Liver (tissue), 9 donors: Measurements from ENCODE around the gene RAI14. TPM values are rescaled to one million over a fixed set of nuclear protein-coding genes. Genes with fewer than 3 reads are reported as not detected.

Experiments used
- DNase-seq: peaks from one replicate; pipeline ENCODE4 v3.0.0-alpha.2; 2017; ENCODE audit warnings: low spot score
- H3K27ac ChIP-seq, 2 donors: one replicate each; pipeline ENCODE4 v1.7.0; 2013; ENCODE audit warnings: inconsistent platforms in 2 of 2, low read length in 2 of 2, control low read depth in 1 of 2, low read depth in 1 of 2, mild to moderate bottlenecking in 1 of 2
- H3K27me3 ChIP-seq, 4 donors: one replicate each; pipeline versions ENCODE4 v1.6.1 to v1.7.0; 2013; ENCODE audit warnings: low read length in 3 of 4, inconsistent platforms in 1 of 4, mild to moderate bottlenecking in 1 of 4, moderate library complexity in 1 of 4; ENCODE audit not compliant: control insufficient read depth in 4 of 4, insufficient read depth in 4 of 4
- H3K36me3 ChIP-seq, 4 donors: one replicate each; pipeline versions ENCODE4 v1.6.1 to v1.7.0; 2013; ENCODE audit warnings: low read length in 3 of 4, mild to moderate bottlenecking in 3 of 4, low read depth in 1 of 4, moderate library complexity in 1 of 4; ENCODE audit not compliant: control insufficient read depth in 4 of 4, insufficient read depth in 3 of 4
- H3K4me1 ChIP-seq, 4 donors: one replicate each; pipeline versions ENCODE4 v1.6.1 to v1.7.0; 2013; ENCODE audit warnings: low read length in 3 of 4, mild to moderate bottlenecking in 3 of 4, moderate library complexity in 1 of 4; ENCODE audit not compliant: control insufficient read depth in 4 of 4, insufficient read depth in 4 of 4
- H3K4me3 ChIP-seq, 3 donors: one replicate each; pipeline versions ENCODE4 v1.6.1 to v1.7.0; 2013; ENCODE audit warnings: low read length in 3 of 3, control low read depth in 1 of 3, low read depth in 1 of 3, mild to moderate bottlenecking in 1 of 3
- H3K9ac ChIP-seq, 2 donors: one replicate each; pipeline ENCODE4 v1.7.0; 2013; ENCODE audit warnings: low read length in 2 of 2, mild to moderate bottlenecking in 2 of 2, moderate library complexity in 2 of 2, control low read depth in 1 of 2, low read depth in 1 of 2
- H3K9me3 ChIP-seq, 4 donors: one replicate each; pipeline versions ENCODE4 v1.6.1 to v1.7.0; 2013; ENCODE audit warnings: low read length in 3 of 4; ENCODE audit not compliant: control insufficient read depth in 4 of 4
- EGR1 ChIP-seq, 2 donors: IDR thresholded peaks; 2 replicates each; pipeline ENCODE4 v1.6.1; 2016 to 2018; ENCODE audit warnings: antibody characterized with exemption in 2 of 2, low read depth in 2 of 2
- FOXA1 ChIP-seq: IDR thresholded peaks from 2 replicates; pipeline ENCODE4 v1.6.1; 2016; ENCODE audit warnings: antibody characterized with exemption
- FOXA2 ChIP-seq: IDR thresholded peaks from 2 replicates; pipeline ENCODE4 v1.6.1; 2016; ENCODE audit warnings: antibody characterized with exemption
- GABPA ChIP-seq, 2 donors: IDR thresholded peaks in 1 of 2; conservative IDR thresholded peaks in 1 of 2; 2 replicates each; pipeline ENCODE4 v1.6.1; 2016; ENCODE audit warnings: antibody characterized with exemption in 2 of 2, mild to moderate bottlenecking in 1 of 2, moderate library complexity in 1 of 2
- HNF4A ChIP-seq, 2 donors: conservative IDR thresholded peaks; 2 replicates each; pipeline ENCODE4 v1.6.1; 2016; ENCODE audit warnings: antibody characterized with exemption in 2 of 2, mild to moderate bottlenecking in 2 of 2
- HNF4G ChIP-seq: IDR thresholded peaks from 2 replicates; pipeline ENCODE4 v1.6.1; 2016; ENCODE audit warnings: antibody characterized with exemption
- JUND ChIP-seq, 2 donors: IDR thresholded peaks; 2 replicates each; pipeline ENCODE4 v1.6.1; 2016; ENCODE audit warnings: antibody characterized with exemption in 2 of 2
- NR2F2 ChIP-seq: IDR thresholded peaks from 2 replicates; pipeline ENCODE4 v1.6.1; 2016; ENCODE audit warnings: antibody characterized with exemption
- RAD21 ChIP-seq, 2 donors: IDR thresholded peaks; 2 replicates each; pipeline ENCODE4 v1.6.1; 2016; ENCODE audit warnings: antibody characterized with exemption in 2 of 2, mild to moderate bottlenecking in 2 of 2
- RXRA ChIP-seq, 2 donors: IDR thresholded peaks; 2 replicates each; pipeline ENCODE4 v1.6.1; 2017 to 2018; ENCODE audit warnings: antibody characterized with exemption in 2 of 2, mild to moderate bottlenecking in 1 of 2
- SP1 ChIP-seq: IDR thresholded peaks from 2 replicates; pipeline ENCODE4 v1.6.1; 2018; ENCODE audit warnings: antibody characterized with exemption, mild to moderate bottlenecking
- TAF1 ChIP-seq: conservative IDR thresholded peaks from 2 replicates; pipeline ENCODE4 v1.6.1; 2016; ENCODE audit warnings: antibody characterized with exemption, mild to moderate bottlenecking
- YY1 ChIP-seq: IDR thresholded peaks from 2 replicates; pipeline ENCODE4 v1.6.1; 2016; ENCODE audit warnings: antibody characterized with exemption, mild to moderate bottlenecking
- WGBS: extraction: QIAGEN DNeasy Blood & Tissue Kit; methylation state at CpG from one replicate; pipeline ENCODE4 v1.1.7; 2013; 5-methylcytosine and 5-hydroxymethylcytosine counted together
- polyA plus RNA-seq, 2 donors: library from polyadenylated mRNA; stranded (reverse) in 1 of 2; unstranded in 1 of 2; fragments of 200-250 nt in 1 of 2; fragments of >200 nt in 1 of 2; fragmentation: Nextera tagmentation in 1 of 2; extraction: Ambion mirVana in 1 of 2; gene quantifications; one replicate each; pipeline versions ENCODE4 v1.2.1 to v1.2.3, GENCODE V29; 2013 to 2015
- total RNA-seq, 2 donors: library from RNA; depleted of rRNA; stranded (reverse); fragments of >200 nt; gene quantifications; one replicate each; pipeline ENCODE4 v1.2.3, GENCODE V29; 2014
- TF ChIP-seq, protein P1 (sequence below): fragments of 150-350 bp; IDR thresholded peaks from 2 replicates; pipeline ENCODE4 v1.5.1; 2017; ENCODE audit warnings: improper control_type of control experiment, low read depth, low read length; ENCODE audit not compliant: missing input control
- TF ChIP-seq, protein P2 (sequence below): IDR thresholded peaks from 2 replicates; pipeline ENCODE4 v1.6.1; 2016; ENCODE audit warnings: antibody characterized with exemption
- TF ChIP-seq, protein P3 (sequence below): IDR thresholded peaks from 2 replicates; pipeline ENCODE4 v1.6.1; 2016; ENCODE audit warnings: antibody characterized with exemption
- TF ChIP-seq, protein P4 (sequence below): IDR thresholded peaks from 2 replicates; pipeline ENCODE4 v1.6.1; 2016; ENCODE audit warnings: antibody characterized with exemption, mild to moderate bottlenecking
- TF ChIP-seq, protein P5 (sequence below): IDR thresholded peaks from 2 replicates; pipeline ENCODE4 v1.6.1; 2016; ENCODE audit warnings: antibody characterized with exemption
- donor health status: healthy.
- donor health status: healthy.
- donor health status: healthy.
- donor health status: healthy.
- donor health status: healthy.

RAI14 gene
- total and polyA plus RNA-seq, 4 donors = 7.8 to 21.4 (median 11.4) TPM

DNA sequence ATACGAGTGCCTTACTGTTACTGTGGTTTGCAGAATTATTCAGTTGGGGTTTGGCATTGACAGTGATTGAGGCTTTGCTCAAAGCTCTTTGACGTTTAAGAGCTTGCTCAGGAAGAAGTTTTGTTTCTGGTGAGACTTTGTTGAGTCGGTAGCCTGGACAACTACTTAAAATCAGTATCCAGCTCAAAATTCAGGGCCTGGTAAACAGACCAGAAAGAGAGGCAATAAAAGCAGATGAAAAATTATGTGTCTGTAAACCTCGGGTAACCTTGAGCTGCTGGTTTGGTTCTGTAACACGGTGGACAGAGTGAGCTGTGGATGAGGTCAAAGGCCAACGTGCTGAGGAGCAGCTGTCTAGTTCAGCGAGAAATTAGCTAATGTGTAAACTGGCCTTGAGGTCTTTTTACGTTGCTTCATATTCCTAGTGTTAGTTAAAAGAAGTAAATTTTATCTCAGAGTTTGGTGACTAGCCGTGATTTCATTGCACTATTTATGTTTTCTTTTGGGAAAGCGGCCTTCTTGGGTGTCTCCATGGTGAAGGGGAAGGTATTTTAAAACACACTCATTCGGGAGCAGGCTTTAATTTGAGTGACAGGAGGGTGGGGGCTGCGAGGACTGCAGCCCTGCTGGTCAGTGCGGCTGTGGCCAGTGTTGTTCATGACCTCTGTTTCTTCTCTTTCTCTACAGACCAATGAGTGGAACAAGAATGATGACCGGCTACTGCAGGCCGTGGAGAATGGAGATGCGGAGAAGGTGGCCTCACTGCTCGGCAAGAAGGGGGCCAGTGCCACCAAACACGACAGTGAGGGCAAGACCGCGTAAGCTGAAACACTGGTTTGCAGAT lies 100.9 kb downstream of the RAI14 start:
- Histone ChIP-seq H3K4me3 (peak overlapping the region; percentile 41 to 51 (median 51)), H3K9ac (peak overlapping the region in 1 of 2 donors; percentile 29), H3K27me3 (no peaks in the 10 kb centered on the region), H3K9me3 (no peaks in the 10 kb centered on the region), H3K27ac (peak overlapping the region; percentile 67 to 70), H3K36me3 (no peaks in the 10 kb centered on the region), H3K4me1 (peaks cover 8 to 41% (median 34%) of the 10 kb centered on the region in 4 donors)
- 30% methylated on average over 20 of the region's 20 CpGs for WGBS
- TF ChIP-seq, protein P1, sequence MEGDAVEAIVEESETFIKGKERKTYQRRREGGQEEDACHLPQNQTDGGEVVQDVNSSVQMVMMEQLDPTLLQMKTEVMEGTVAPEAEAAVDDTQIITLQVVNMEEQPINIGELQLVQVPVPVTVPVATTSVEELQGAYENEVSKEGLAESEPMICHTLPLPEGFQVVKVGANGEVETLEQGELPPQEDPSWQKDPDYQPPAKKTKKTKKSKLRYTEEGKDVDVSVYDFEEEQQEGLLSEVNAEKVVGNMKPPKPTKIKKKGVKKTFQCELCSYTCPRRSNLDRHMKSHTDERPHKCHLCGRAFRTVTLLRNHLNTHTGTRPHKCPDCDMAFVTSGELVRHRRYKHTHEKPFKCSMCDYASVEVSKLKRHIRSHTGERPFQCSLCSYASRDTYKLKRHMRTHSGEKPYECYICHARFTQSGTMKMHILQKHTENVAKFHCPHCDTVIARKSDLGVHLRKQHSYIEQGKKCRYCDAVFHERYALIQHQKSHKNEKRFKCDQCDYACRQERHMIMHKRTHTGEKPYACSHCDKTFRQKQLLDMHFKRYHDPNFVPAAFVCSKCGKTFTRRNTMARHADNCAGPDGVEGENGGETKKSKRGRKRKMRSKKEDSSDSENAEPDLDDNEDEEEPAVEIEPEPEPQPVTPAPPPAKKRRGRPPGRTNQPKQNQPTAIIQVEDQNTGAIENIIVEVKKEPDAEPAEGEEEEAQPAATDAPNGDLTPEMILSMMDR = peak; percentile 11
- TF ChIP-seq GABPA (IDR thresholded peaks at IDR 0.05 in 1 of 2, conservative IDR thresholded peaks at IDR 0.05 in 1 of 2) (peak in 1 of 2 donors; percentile 36), TAF1 (no peak), JUND (IDR thresholded peaks at IDR 0.05) (peak; percentile 76 to 88), HNF4G (peak; percentile 40), YY1 (peak; percentile 47), FOXA1 (peak; percentile 69), FOXA2 (peak; percentile 78), NR2F2 (peak; percentile 90), EGR1 (IDR thresholded peaks at IDR 0.05; ENCODE audit: low read depth in 2 of 2) (no peak), HNF4A (conservative IDR thresholded peaks at IDR 0.05) (peak; percentile 87 to 90), RAD21 (IDR thresholded peaks at IDR 0.05) (peak; percentile 55 to 64), RXRA (IDR thresholded peaks at IDR 0.05) (peak; percentile 99), SP1 (peak; percentile 85)
- TF ChIP-seq, protein P2, sequence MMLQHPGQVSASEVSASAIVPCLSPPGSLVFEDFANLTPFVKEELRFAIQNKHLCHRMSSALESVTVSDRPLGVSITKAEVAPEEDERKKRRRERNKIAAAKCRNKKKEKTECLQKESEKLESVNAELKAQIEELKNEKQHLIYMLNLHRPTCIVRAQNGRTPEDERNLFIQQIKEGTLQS = no peak
- TF ChIP-seq, protein P3, sequence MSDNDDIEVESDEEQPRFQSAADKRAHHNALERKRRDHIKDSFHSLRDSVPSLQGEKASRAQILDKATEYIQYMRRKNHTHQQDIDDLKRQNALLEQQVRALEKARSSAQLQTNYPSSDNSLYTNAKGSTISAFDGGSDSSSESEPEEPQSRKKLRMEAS = peak; percentile 80
- TF ChIP-seq, protein P4, sequence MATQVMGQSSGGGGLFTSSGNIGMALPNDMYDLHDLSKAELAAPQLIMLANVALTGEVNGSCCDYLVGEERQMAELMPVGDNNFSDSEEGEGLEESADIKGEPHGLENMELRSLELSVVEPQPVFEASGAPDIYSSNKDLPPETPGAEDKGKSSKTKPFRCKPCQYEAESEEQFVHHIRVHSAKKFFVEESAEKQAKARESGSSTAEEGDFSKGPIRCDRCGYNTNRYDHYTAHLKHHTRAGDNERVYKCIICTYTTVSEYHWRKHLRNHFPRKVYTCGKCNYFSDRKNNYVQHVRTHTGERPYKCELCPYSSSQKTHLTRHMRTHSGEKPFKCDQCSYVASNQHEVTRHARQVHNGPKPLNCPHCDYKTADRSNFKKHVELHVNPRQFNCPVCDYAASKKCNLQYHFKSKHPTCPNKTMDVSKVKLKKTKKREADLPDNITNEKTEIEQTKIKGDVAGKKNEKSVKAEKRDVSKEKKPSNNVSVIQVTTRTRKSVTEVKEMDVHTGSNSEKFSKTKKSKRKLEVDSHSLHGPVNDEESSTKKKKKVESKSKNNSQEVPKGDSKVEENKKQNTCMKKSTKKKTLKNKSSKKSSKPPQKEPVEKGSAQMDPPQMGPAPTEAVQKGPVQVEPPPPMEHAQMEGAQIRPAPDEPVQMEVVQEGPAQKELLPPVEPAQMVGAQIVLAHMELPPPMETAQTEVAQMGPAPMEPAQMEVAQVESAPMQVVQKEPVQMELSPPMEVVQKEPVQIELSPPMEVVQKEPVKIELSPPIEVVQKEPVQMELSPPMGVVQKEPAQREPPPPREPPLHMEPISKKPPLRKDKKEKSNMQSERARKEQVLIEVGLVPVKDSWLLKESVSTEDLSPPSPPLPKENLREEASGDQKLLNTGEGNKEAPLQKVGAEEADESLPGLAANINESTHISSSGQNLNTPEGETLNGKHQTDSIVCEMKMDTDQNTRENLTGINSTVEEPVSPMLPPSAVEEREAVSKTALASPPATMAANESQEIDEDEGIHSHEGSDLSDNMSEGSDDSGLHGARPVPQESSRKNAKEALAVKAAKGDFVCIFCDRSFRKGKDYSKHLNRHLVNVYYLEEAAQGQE = peak; percentile 66
- TF ChIP-seq, protein P5, sequence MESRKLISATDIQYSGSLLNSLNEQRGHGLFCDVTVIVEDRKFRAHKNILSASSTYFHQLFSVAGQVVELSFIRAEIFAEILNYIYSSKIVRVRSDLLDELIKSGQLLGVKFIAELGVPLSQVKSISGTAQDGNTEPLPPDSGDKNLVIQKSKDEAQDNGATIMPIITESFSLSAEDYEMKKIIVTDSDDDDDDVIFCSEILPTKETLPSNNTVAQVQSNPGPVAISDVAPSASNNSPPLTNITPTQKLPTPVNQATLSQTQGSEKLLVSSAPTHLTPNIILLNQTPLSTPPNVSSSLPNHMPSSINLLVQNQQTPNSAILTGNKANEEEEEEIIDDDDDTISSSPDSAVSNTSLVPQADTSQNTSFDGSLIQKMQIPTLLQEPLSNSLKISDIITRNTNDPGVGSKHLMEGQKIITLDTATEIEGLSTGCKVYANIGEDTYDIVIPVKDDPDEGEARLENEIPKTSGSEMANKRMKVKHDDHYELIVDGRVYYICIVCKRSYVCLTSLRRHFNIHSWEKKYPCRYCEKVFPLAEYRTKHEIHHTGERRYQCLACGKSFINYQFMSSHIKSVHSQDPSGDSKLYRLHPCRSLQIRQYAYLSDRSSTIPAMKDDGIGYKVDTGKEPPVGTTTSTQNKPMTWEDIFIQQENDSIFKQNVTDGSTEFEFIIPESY = peak; percentile 53
- DNase-seq = peak; percentile 39
